Esophagus muscularis mucosa (tissue), 4 donors: Measurements from ENCODE around the gene HOXD10. TPM values are rescaled to one million over a fixed set of nuclear protein-coding genes. Genes with fewer than 3 reads are reported as not detected.

ENCODE experiments used
- DNase-seq: peaks from one replicate; pipeline ENCODE4 v3.0.0-alpha.2; 2017; ENCODE audit errors: extremely low spot score
- H3K27ac ChIP-seq, 4 donors: fragments of 200-600 bp; sonication (generic); replicated peaks in 1 of 4; 1 replicate in 3 of 4; 2 replicates in 1 of 4; pipeline ENCODE4 v1.5.1; 2016 to 2019; ENCODE audit warnings: mild to moderate bottlenecking in 1 of 4
- H3K27me3 ChIP-seq, 4 donors: fragments of 200-600 bp; sonication (generic); one replicate each; pipeline versions ENCODE4 v1.5.1 to v1.6.0; 2016 to 2019
- H3K36me3 ChIP-seq, 4 donors: fragments of 200-600 bp; sonication (generic); one replicate each; pipeline ENCODE4 v1.5.1; 2016 to 2019
- H3K4me1 ChIP-seq, 4 donors: fragments of 200-600 bp; sonication (generic); one replicate each; pipeline ENCODE4 v1.5.1; 2016 to 2019
- H3K4me3 ChIP-seq, 4 donors: fragments of 200-600 bp; sonication (generic); 1 replicate in 2 of 4; 2 replicates in 2 of 4; pipeline ENCODE4 v1.5.1; 2016 to 2019; ENCODE audit warnings: mild to moderate bottlenecking in 4 of 4, moderate library complexity in 1 of 4
- H3K9me3 ChIP-seq, 4 donors: fragments of 200-600 bp; sonication (generic); 1 replicate in 3 of 4; 2 replicates in 1 of 4; pipeline ENCODE4 v1.5.1; 2016 to 2019
- EP300 ChIP-seq: sonication (generic); formaldehyde crosslinking; IDR thresholded peaks from one replicate; pipeline ENCODE4 v1.6.1; 2017; ENCODE audit warnings: antibody characterized with exemption
- POLR2A ChIP-seq: fragments of 450-650 bp; IDR thresholded peaks from one replicate; pipeline ENCODE4 v1.6.1; 2017; ENCODE audit warnings: antibody characterized with exemption, moderate library complexity, mild to moderate bottlenecking, low read depth
- POLR2AphosphoS5 ChIP-seq, 2 donors: sonication (generic); formaldehyde crosslinking; IDR thresholded peaks; one replicate each; pipeline ENCODE4 v1.6.1; 2017; ENCODE audit warnings: antibody characterized with exemption in 2 of 2
- WGBS: methylation state at CpG from one replicate; pipeline ENCODE4 v1.1.5; 2018; 5-methylcytosine and 5-hydroxymethylcytosine counted together
- intact Hi-C: fragments of 100-400 bp; cut with DNase I; formaldehyde crosslinking; loops from one replicate; pipeline ENCODE4 v1.15.1; 2023
- total RNA-seq, 4 donors: library from RNA; depleted of rRNA; stranded (reverse); fragments of >200 nt; gene quantifications; one replicate each; pipeline versions ENCODE4 v1.1.0 to v1.2.1, GENCODE V29; 2016
- TF ChIP-seq, protein P1 (sequence below), 3 experiments: fragments of 200-600 bp in 2 of 3; fragments of 450-650 bp in 1 of 3; sonication (generic) in 2 of 3; IDR thresholded peaks; one replicate each; pipeline ENCODE4 v1.5.1; 2017 to 2019; ENCODE audit warnings: antibody characterized with exemption in 3 of 3, mild to moderate bottlenecking in 2 of 3, moderate library complexity in 1 of 3

Gene HOXD10
- total RNA-seq, 4 donors from 2014 or later: 0.42 to 0.50 TPM; not detected in 2

DNA sequence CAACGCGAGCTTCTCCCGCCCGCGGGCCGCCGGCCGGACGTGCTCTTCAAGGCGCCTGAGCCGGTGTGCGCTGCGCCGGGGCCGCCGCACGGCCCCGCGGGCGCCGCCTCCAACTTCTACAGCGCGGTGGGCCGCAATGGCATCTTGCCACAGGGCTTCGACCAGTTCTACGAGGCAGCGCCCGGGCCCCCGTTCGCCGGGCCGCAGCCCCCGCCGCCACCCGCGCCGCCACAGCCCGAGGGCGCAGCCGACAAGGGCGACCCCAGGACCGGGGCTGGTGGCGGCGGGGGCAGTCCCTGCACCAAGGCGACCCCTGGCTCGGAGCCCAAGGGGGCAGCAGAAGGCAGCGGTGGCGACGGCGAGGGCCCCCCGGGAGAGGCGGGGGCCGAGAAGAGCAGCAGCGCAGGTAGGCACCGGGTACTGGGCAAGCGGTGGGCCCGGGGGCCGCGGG lies 8.8 kb upstream of the HOXD10 start:
- H3K9me3 ChIP-seq: no peaks in the 10 kb centered on the region
- H3K4me3 ChIP-seq: peak overlapping the region in 3 of 4 donors; percentile 30 to 49 (median 32)
- TF ChIP-seq POLR2AphosphoS5 (IDR thresholded peaks at IDR 0.05) (no peak), EP300 (no peak), POLR2A (no peak)
- TF ChIP-seq, protein P1, sequence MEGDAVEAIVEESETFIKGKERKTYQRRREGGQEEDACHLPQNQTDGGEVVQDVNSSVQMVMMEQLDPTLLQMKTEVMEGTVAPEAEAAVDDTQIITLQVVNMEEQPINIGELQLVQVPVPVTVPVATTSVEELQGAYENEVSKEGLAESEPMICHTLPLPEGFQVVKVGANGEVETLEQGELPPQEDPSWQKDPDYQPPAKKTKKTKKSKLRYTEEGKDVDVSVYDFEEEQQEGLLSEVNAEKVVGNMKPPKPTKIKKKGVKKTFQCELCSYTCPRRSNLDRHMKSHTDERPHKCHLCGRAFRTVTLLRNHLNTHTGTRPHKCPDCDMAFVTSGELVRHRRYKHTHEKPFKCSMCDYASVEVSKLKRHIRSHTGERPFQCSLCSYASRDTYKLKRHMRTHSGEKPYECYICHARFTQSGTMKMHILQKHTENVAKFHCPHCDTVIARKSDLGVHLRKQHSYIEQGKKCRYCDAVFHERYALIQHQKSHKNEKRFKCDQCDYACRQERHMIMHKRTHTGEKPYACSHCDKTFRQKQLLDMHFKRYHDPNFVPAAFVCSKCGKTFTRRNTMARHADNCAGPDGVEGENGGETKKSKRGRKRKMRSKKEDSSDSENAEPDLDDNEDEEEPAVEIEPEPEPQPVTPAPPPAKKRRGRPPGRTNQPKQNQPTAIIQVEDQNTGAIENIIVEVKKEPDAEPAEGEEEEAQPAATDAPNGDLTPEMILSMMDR (IDR thresholded peaks at IDR 0.05): no peak
- H3K36me3 ChIP-seq: no peaks in the 10 kb centered on the region
- no peak for DNase-seq
- H3K4me1 ChIP-seq: peaks cover 26 to 65% (median 57%) of the 10 kb centered on the region in 4 donors
- H3K27me3 ChIP-seq: peaks cover 12 to 99% (median 90%) of the 10 kb centered on the region in 4 donors
- WGBS: no CpG with 5 or more reads among the region's 59 CpGs
- no peak overlapping the region for H3K27ac ChIP-seq
- intact Hi-C loops: no loop called here

DNA sequence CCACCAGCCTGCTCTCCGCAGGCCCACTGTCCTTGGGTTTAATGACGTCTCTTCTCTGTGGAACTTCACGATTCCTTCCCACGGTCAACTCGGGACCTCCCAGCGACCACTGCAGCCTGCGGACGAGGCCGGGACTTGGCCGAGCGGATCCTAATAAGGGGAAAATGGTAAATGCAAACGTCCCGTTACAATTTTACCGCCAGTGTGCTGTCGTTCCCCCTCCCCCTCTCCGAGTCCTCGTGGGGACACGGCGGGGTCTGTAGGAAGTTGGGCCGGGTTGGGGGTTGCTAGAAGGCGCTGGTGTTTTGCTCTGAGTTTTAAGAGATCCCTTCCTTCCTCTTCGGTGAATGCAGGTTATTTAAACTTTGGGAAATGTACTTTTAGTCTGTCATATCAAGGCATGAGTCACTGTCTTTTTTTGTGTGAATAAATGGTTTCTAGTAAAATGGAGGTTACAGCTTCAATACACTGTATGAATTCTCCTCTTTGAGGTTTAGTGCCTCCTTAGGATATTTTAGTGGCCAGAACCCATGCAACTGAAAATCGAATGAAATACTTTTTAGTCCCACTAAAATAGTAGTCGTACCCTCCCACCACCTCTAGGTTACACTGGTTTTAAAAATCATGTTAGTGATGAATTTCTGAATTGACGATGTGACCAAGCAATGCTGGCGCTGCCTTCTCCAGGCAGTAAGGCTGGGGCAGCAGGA lies 7.2 kb upstream of the HOXD10 start:
- H3K36me3 ChIP-seq: no peaks in the 10 kb centered on the region
- H3K27ac ChIP-seq: no peak overlapping the region
- no peak for DNase-seq
- H3K4me1 ChIP-seq: peaks cover 21 to 58% (median 49%) of the 10 kb centered on the region in 4 donors
- peaks cover 10 to 99% (median 92%) of the 10 kb centered on the region in 4 donors for H3K27me3 ChIP-seq
- TF ChIP-seq, protein P1 (IDR thresholded peaks at IDR 0.05): no peak
- intact Hi-C loops: no loop called here
- H3K9me3 ChIP-seq: no peaks in the 10 kb centered on the region
- no peak overlapping the region for H3K4me3 ChIP-seq
- 9% methylated on average over 26 of the region's 26 CpGs for WGBS

DNA sequence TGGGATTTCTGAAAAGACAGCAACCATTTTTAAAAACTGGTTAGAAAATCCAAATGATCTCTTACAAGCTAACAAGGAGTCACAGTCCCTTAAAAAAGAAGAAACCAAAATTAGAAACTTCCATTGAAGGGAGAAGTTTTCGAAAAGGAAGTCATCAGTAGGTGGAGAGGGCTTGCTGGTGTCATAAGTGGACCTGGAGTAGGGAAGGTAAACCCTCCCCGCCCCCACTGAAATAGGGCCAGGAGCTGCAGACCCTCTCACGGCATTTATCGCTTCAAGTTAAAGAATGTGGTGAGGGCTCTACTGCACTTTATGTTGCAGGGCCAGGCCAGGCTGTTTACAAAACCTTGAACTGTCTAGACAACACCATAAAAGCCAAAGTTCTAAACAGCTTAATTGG lies 6.6 kb upstream of the HOXD10 start:
- H3K9me3 ChIP-seq: no peaks in the 10 kb centered on the region
- intact Hi-C loops: no loop called here
- H3K27ac ChIP-seq: no peak overlapping the region
- H3K36me3 ChIP-seq: no peaks in the 10 kb centered on the region
- 18% methylated on average over 4 of the region's 4 CpGs for WGBS
- H3K4me3 ChIP-seq: no peak overlapping the region
- no peak for DNase-seq
- peaks cover 16 to 52% (median 43%) of the 10 kb centered on the region in 4 donors for H3K4me1 ChIP-seq
- TF ChIP-seq EP300 (no peak), POLR2AphosphoS5 (IDR thresholded peaks at IDR 0.05) (no peak), POLR2A (no peak)
- TF ChIP-seq, protein P1 (IDR thresholded peaks at IDR 0.05): no peak
- peaks cover 5 to 99% (median 91%) of the 10 kb centered on the region in 4 donors for H3K27me3 ChIP-seq

DNA sequence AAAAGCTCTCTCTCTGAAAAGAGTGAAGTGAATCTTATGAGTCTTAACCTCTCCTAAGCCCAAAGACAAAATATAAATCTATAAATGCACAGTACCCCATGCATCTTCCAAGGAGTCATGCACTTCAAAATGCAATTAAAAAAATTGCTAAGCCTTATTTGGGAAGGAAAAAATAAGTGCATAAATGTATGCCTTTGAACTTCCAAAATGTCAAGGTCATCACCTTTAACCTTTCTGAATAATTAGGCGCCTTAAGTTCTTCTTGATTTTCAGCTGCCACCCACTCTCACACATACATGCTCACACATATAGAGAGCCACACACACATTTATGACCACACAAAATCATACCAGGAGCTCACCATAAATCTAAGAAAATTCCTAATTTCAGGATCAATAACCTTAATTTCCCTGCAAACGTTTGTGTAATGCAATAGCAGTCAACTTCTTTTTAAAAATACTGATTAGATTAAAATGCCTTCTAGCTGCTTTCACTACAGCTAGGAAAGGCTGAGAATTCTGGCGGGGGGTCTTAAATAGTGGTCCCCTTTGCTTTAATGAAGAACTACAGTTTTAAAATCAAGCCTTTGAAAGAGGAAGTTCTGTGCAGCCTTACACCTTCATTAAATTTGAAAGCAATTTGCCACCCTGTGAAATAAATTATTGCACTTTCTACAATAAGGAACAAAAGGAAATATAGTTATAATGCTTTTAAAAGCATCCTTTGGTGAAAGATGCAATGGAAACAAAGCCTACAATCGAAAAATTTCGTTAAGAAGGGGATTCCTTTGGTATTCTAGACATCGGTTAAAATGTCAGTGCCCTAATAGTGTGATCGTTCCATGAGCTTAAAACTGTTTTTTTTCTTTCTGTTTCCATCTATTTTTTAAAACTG lies 5.9 kb upstream of the HOXD10 start:
- no peaks in the 10 kb centered on the region for H3K9me3 ChIP-seq
- peaks cover 16 to 45% (median 36%) of the 10 kb centered on the region in 4 donors for H3K4me1 ChIP-seq
- H3K27me3 ChIP-seq: peaks cover 5 to 99% (median 91%) of the 10 kb centered on the region in 4 donors
- no peaks in the 10 kb centered on the region for H3K36me3 ChIP-seq
- intact Hi-C loops: no loop called here
- DNase-seq: no peak
- WGBS: 17% methylated on average over 7 of the region's 7 CpGs
- TF ChIP-seq POLR2A (no peak), EP300 (no peak), POLR2AphosphoS5 (IDR thresholded peaks at IDR 0.05) (peak in 1 of 2 donors; percentile 6)
- TF ChIP-seq, protein P1 (IDR thresholded peaks at IDR 0.05): no peak
- H3K27ac ChIP-seq: no peak overlapping the region
- no peak overlapping the region for H3K4me3 ChIP-seq
